GM19023 (cell line): Measurements from ENCODE around the gene DCAF12.
A peak's percentile ranks its signal among the peaks of the same experiment; 100 is the strongest.
"Not testable (repeated sequence)": the region's sequence is repeated elsewhere in the genome, so short reads cannot be mapped to it uniquely, and the experiment has no call there.

Source experiments
- ATAC-seq: cut with Tn5 transposase; IDR thresholded peaks from one replicate; pipeline ENCODE4 v1.9.1; 2021; ENCODE audit warnings: mild to moderate bottlenecking, moderate library complexity; ENCODE audit not compliant: unreplicated experiment

The DCAF12 gene

DNA sequence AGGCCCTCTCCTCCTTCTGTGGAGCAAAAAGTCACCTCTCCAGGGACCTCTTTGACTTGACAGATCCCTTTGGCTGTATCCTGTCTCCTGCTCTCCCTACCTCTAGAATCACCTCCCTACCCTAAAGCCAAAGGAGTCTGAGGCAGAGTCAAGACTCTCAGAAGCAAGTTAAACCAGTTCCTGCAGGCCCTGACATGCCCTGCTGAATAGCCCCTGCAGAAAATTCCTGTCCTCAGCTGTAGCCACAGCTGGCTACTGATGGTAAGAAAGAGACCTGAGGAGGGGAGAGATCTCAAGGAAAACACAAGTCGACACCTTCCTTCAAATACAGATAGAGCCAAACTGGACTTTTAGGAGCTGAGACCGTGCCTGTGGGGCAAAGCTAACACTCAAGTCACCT, 54.1 kb downstream of the DCAF12 start:
- ATAC-seq: no peak

GRCh38 chr9:34070606-34071324, 55.7 kb downstream of the DCAF12 start:
- ATAC-seq: no peak

DNA sequence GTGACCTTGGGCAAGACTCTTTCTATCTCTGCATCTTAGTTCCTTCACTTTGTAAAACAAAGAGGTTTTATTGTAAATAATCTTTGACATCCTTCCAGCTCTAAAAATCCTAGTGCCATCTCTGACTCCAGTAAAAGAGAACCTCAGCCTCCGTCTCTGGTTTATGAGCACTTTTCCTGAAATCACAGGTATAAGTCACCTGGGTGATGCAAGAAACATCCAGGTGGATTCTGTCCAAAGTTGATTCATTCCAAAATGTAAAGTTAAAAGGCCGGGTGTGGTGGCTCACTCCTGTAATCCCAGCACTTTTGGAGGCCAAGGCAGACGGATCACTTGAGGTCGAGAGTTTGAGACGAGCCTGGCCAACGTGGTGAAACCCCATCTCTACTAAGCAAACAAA, 56.7 kb downstream of the DCAF12 start:
- ATAC-seq: no peak

- no peak for ATAC-seq
Measured at GRCh38 chr9:34065541-34065940, 61.0 kb downstream of the DCAF12 start.

DNA sequence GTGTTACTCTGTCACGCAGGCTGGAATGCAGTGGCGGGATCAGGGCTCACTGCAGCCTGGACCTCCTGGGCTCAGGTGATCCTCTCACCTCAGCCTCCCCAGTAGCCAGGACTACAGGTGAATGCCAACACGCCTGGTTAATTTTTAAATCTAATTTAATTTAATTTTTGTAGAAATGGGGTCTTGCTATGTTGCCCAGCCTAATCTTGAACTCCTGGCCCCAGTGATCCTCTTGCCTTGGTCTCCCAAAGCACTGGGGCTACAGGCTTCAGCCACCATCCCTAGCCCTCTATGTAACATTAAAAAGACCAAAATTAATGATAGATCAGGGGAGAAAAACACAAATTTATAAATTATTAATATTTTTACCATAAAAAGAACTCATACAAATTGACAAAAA, 66.5 kb downstream of the DCAF12 start:
- ATAC-seq: no peak

DNA sequence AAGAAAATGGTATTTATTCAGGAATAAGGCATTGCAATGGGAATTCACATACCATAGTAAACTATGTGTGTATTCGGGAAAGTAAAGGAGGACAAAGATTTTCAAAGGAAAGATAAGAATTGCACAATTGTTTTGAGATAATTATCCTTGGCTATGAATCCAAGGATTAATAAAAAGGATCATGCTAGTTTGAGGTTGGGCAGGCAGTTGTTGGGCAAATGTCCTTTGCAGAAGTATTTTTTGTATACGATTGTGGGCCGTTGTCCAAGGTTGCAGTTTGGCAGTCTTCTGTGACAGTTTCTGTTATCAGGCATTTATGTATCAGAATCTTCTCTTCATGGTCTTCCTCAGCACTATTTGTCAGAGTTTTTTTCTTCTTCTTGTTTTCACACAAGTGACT, 67.2 kb downstream of the DCAF12 start:
- no peak for ATAC-seq

DNA sequence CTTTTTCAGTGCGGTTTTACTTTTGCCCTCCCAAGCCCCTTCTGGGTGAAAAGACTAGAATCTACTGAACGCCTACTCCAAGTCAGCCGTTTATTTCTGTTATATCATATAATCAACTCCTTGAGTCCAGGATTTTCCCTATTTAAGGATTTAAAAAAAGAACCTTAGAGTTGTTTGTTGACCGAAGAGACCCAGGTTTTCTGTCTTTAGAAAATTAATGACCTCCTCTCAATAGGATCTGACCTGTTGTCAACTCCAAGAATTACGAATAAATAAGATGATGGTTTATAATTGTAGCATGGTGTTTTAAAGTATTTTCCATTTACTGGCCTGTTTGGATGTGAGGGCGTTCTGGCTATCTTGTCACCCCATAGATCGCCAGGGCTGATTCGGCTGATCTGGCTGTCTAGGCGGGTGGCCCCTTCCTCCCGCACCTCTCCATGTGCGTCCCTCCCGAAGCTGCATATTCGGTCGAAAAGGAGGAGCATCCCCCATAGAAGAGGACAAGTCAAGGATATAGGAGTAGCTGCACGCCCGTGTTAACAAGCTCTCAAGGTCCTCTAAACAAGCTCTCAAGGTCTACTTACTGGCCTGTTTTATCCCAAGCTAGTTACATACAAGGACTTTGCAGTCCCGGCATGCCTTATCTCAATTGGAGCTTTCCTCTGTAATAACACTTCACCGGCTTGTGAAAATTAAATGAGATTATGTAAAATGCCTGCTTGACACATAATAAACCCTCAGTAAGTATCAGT, 76.7 kb downstream of the DCAF12 start:
- ATAC-seq: no peak

DNA sequence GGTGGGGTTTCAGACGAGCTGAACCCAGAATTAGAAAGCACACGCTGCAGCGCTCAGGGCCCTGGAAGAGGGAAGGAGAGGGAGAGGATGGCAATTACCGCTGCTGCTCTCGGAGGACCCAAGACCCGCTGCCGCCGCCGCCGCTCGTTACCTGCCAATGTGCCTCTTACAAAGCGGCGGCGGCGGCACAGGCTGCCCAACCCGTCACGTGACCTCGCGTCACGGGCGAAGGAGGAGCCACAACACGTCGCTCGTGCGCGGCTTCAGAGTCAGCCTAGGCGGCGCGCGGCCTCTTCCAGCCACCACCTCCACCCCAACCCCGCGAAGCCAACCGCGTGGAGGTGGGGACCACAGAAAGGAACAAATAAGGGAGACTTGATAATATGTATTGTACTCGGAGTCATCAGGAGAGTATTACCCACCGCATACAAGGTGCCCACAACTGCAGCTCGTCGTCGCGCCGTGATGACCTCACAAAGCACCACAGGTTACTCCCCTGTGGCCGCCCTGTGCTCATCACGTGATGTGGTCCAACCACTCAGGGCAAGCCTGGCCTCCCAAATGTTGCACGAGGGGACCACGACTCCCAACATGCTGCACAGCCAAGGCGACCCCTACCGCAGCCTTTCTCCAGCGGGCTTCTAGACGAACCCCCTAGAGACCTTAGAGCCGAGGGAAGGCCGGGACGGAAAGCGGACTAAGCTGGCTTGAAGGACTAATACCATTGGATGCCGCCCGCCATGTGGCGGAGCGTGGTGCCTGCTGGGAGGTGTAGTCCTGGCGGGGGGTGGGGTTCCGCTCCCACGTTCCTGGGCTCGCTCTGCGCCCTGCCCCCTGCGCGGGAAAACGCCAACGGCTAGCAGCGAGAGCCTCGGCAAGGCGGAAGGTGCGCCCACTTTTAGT, 77.5 kb downstream of the DCAF12 start, which contains the start of gene UBAP2:
TSS of gene UBAP2 (minus strand) at position 161 of the 903 bp plus-strand sequence. CDS start 31,739 bp downstream, outside the sequence.
- ATAC-seq: peak; percentile 84

- ATAC-seq: peak; percentile 25
Measured at GRCh38 chr9:34047864-34048726, 78.4 kb downstream of the DCAF12 start.

GRCh38 chr9:34046784-34047379, 79.6 kb downstream of the DCAF12 start:
- ATAC-seq: no peak

DNA sequence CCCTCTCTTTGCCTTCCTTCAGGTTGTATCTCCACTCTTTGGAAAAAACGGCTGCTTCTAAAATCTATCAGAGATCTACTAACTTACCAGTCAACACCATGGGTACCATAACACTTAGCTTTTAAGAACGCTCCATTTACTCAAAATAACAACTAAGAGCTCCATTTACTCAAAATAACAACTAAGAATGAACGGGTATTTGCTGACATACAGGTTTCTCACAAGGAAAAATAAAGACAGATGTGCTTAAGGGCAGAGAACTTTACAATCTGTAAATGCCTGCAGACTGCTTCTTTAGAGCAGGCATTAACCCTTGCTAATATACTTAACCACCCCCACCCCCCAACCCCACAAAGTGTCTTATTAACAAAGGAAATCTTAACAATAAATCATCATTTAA, 80.6 kb downstream of the DCAF12 start:
- no peak for ATAC-seq

- not testable (repeated sequence) for ATAC-seq
Measured at GRCh38 chr9:34042074-34042473, 84.4 kb downstream of the DCAF12 start.

- not testable (repeated sequence) for ATAC-seq
Measured at GRCh38 chr9:34038851-34039250, 87.6 kb downstream of the DCAF12 start.

- no peak for ATAC-seq
Measured at GRCh38 chr9:34037626-34038025, 88.9 kb downstream of the DCAF12 start.

DNA sequence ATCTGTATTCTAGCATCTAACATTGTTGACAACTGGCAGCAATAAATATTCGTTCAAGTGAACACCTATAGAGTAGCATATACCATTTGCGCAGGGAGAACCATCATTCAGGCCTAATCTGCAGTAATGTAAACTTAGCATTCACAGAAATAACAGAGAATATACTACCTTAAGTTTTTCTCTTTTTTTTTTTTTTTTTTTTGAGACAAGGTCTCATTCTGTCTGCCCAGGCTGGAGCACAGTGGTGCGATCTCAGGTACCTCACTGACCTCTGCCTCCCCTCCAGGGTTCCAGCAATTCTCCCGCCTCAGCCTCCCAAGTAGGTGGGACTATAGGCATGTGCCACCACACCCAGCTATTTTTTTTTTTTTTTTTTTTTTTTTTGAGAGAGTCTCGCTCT, 89.9 kb downstream of the DCAF12 start:
- no peak for ATAC-seq
